Measurements from ENCODE around the gene ATXN3L.

Gene ATXN3L

GRCh38 chrX:13319953-13320352 is at the start of gene ATXN3L:
Gene ATXN3L (minus strand): TSS chrX:13320053. CDS start chrX:13319934, 119 bp downstream.
- no peak for DNase-seq
- intact Hi-C loops (cut with DNase I), result no loop called here

DNA sequence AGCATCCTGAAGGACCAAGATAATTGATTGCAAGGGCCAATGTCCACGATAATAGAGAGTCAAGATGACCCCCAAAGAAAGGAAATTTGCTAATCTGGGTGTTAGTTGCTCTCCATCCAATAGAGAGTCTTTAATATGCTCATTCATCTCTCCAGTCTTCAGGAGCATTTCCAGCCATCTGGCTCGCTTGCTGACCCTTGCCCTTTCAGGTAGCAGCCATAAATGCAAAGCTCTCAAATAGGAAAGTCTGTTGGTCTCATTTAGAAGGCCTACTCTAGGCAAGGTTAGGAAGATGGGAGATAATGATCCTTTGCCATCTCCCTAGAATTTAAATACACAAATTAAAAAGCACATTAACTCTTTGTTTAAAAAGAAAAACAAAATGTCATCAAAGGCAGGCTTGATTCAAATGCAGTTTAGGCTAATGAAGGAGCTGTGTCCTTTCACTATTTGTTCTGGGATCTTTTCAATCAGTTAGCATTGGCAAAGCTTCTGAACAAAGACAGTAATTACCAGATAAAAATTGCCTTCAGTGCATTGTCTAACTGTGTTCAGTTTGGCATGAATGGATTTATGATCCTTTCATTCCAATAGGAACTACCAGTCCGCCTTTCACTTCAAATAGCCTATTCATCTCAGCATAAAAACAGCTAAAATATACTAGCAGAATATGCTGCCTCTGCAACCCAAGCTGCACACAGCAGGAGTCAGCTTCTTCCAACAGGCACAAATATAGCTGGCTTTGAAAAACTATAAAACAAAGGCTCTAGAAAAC is 49.6 kb upstream of the ATXN3L start:
- DNase-seq, result peak in 1 of 42 donors; percentile 12
- intact Hi-C loops (cut with DNase I), result no loop called here

DNA sequence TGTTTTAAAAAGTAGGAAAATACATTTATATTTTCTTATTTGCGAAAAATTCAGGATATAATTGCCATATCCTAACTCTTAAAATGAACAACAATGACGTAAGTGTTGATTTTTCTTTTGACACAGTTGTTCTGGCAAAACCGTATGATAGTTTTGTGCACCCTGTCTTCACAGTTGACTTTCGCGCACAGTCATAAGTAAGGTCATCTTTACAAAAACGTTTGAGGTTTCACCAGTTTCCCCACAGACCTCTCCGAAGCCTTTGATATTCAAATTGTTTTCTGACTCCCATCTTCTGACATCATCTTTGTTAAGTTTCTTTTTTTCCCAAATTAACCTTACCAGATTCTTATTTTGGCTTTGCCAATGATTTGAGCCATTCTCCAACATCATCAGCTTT is 48.1 kb upstream of the ATXN3L start:
- intact Hi-C loops (cut with DNase I), result no loop called here

DNA sequence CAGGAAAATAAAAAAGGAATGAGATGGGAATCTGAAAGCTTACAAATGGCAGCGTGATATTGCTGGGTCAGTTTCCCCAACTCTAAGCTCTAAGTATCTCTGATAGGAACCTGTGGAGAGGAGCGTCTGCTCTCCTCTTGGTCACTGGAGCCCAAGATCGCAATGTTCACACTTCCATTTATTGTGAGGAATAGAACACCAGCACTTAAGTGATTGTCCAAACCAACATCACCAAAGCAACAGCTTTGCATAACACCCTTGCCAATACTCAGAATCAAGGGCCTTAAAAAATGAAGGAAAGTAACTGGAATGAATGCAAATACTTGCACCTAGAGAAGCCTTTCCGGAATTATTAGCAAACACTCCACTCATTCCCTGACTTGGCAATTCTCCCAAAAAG is 46.8 kb upstream of the ATXN3L start:
- intact Hi-C loops (cut with DNase I), result no loop called here
- DNase-seq, result no peak

More for the DNA sequence above, 48.1 kb upstream of the ATXN3L start:
- no peak for DNase-seq

- DNase-seq, result no peak
- intact Hi-C loops (cut with DNase I), result no loop called here
These were observed 45.3 kb upstream of the ATXN3L start for GRCh38 chrX:13365161-13365560.

DNA sequence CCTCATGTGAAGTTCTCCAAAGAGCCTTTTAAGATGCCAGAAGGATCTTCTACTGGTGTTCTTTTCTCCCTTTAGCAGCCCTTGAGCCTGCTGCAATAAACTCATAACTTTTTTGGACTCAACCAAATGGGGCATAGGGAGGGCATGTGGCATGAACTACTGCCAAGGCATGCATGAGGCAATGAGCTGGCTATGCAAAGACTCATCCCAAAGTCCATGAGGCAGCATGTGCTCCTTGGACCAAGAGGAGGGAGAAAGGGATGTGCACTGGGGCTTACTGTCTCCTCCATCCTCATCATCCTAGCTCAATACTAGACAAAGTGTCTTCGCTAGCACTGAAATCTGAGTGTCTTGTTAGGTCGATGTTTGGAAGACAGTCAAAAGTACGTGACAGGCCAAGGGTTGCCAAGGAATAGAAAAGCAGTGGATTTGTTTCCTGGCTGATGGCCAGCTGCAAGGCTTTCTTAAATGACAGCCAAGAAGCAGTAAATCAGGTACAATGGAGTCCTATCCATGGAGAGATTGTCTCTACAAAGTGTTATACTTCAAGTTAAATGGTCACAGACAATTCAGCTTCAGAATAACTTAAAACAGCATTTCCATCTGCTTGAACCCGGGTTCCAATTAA is 44.5 kb upstream of the ATXN3L start:
- intact Hi-C loops (cut with DNase I), result no loop called here
- no peak for DNase-seq

GRCh38 chrX:13360146-13360545 is 40.3 kb upstream of the ATXN3L start:
- no peak for DNase-seq
- intact Hi-C loops (cut with DNase I), result no loop called here

GRCh38 chrX:13357925-13358324 is 38.1 kb upstream of the ATXN3L start:
- DNase-seq, result no peak
- intact Hi-C loops (cut with DNase I), result no loop called here

- DNase-seq, result no peak
- intact Hi-C loops (cut with DNase I), result no loop called here
These were observed 26.8 kb upstream of the ATXN3L start for GRCh38 chrX:13346646-13347045.

DNA sequence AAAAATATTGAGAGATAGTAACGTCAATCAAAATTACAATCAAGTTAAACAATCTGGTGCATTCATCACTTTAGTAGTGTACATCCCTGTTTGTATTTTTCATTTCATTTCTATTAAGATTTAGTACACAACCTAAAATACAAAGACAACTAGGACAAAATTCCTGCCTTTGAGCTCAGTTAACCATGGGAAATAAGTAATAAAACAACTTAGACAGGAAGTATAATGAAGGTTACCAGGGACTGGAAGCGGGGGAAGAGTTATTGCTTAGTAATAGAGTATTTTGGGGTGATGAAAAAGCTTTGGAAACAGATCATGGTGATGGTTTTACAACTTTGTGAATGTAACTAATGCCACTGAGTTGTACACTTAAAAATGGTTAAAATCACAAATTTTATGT is 25.6 kb upstream of the ATXN3L start:
- DNase-seq, result no peak
- intact Hi-C loops (cut with DNase I), result no loop called here

DNA sequence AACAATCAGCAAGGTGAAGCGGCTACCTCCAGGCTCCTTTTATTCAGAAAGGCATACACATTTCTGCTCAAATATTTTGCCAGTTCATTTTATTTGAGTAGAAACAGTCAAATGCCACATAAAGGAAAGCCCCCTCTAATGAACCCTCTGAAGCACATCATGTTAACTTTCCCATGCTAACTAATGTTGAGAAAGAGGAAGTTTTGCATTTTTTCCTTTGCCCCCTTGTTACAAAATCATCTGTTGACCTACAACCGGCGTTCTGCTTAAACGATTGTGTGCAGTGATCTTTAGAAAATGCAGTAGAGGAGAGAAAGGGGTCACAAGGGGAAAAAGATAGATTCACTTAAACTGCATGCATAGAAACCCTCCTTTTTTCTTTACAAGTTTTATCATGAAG is 25.2 kb upstream of the ATXN3L start:
- DNase-seq, result no peak
- intact Hi-C loops (cut with DNase I), result no loop called here

- intact Hi-C loops (cut with DNase I), result no loop called here
- DNase-seq, result no peak
These were observed 21.7 kb upstream of the ATXN3L start for GRCh38 chrX:13341491-13342101.

DNA sequence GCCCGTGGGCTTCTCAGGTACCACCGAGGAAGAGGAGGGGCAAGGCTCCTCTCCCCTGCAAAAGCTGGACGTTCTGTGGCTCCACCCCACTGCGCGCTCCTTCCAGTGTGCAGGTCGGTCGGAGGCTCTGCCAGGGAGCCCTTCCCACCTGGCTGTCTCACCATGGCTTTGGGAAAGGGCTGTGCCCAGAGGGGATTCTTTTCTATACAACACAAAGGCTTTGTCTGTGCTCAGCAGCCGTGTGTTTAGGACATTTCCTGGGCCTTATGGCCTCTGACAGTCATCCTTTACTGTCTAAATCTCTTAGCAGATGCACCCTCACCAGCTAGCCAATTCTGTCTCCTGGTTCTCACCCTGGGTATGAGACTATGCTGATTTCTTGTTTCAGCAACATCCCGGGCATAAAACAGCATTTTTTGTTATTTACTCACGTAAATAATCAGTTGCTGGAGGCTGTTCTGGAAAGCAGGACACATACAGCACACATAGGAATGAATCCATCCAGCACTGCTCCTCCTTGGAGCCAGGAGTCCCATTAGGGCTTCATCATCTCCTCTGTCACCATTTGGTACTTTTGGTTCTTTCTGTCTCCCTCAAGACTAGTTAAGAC is 20.4 kb upstream of the ATXN3L start:
- intact Hi-C loops (cut with DNase I), result no loop called here
- no peak for DNase-seq

DNA sequence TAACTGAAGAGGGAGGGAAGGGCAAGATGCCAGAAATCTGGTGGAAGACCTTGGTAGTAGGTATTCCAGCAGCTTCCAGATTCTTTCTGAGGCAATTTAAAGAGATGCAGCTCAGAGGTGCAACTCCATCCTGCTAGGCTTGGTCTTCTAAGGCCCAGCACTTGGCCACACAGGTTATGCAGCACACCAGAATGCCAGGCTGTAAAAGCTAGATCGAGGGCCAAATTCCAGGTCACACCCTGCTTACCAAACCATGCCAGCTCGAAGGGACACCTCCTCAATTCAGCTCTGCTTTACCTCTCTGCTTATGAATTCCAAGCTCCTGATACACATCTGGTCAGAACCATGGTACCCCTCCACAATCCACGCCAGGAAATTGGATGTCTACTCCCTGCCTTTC is 19.8 kb upstream of the ATXN3L start:
- intact Hi-C loops (cut with DNase I), result no loop called here

GRCh38 chrX:13338996-13339515 is 19.2 kb upstream of the ATXN3L start:
- intact Hi-C loops (cut with DNase I), result no loop called here
- no peak for DNase-seq

More for the DNA sequence above, 19.8 kb upstream of the ATXN3L start:
- no peak for DNase-seq

DNA sequence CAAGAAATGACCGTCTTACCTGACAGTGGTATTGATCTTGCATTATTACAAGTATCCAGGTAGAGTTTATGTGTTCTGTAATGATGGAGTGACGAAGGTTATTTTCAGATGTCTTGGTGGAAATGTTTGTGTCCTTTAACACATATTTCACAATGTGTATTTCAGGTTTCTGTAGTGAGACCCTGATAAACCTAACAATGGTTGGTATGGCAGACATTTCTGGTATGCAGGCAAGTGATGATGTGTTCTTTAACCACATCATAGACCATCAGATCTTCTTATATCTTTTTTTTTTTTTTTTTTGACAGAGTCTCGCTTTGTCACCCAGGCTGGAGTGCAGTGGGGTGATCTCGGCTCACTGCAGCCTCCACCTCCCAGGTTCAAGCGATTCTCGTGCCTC is 14.6 kb upstream of the ATXN3L start:
- intact Hi-C loops (cut with DNase I), result no loop called here
- no peak for DNase-seq

GRCh38 chrX:13330446-13330845 is 10.6 kb upstream of the ATXN3L start:
- intact Hi-C loops (cut with DNase I), result no loop called here
- DNase-seq, result no peak

DNA sequence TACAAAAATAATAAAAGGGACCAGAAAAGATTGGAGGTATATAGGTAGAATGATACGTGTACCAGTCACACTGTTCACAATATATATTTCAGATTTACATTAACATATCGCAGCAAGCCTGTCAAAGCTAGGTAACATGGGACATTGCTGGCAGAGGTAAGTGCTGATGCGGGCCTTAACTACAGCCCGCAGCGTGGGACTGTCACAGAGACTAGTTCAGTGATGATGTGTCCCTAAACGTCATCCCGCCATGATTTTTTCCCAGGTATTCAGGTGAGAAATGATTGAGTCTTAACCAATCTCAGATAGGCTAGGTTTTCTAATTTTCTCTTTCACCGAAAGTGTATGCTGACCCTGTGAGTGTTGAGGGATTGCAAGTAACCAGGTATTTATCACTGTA is 7.8 kb upstream of the ATXN3L start:
- intact Hi-C loops (cut with DNase I), result no loop called here
- no peak for DNase-seq

- intact Hi-C loops (cut with DNase I), result no loop called here
- no peak for DNase-seq
These were observed 3.4 kb upstream of the ATXN3L start for GRCh38 chrX:13323241-13323640.

DNA sequence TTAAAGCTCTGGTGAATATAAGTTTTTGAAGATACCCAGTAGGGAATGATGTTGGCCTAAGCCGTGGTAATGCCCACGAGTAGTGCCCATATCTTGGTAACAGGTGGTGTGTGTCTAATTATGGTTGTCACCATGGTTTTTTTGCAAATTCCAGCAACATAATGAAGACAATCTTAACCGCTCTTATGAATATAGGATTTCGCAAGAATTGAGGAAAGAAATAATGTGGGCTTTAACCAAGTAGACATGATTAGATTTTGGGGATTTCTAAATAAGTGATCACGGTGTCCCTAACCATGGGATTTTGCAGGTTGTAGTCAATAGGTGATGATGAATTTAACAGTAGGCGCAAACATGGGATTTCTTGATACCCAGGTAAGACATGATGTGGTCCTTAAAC is 2.5 kb downstream of the ATXN3L start:
- intact Hi-C loops (cut with DNase I), result no loop called here
- no peak for DNase-seq
